Measurements from ENCODE around the gene BMP2.

- TF ChIP-seq POLR2AphosphoS5 (IDR thresholded peaks at IDR 0.05; ENCODE audit: borderline replicate concordance, low read depth, low read length) = no peak
- TF ChIP-seq FOXP2 (optimal IDR thresholded peaks at IDR 0.05; ENCODE audit: control extremely low read depth, extremely low read length, insufficient read depth) = no peak
These were observed 16.3 kb downstream of the BMP2 start for GRCh38 chr20:6783752-6784151.
